M059J (cell line): ENCODE measurements around the gene RPL14. TPM values are rescaled to one million over a fixed set of nuclear protein-coding genes. Genes with fewer than 3 reads are reported as not detected.
"Not testable (repeated sequence)": the region's sequence is repeated elsewhere in the genome, so short reads cannot be mapped to it uniquely, and the experiment has no call there.

Experiments used
- DNase-seq: peaks from one replicate; pipeline ENCODE4 v3.0.0-alpha.2; 2012; ENCODE audit warnings: low read depth
- total RNA-seq: library from RNA; depleted of rRNA; stranded (reverse); fragments of >200 nt; shearing (Covaris generic); gene quantifications from 2 replicates; pipeline ENCODE4 v1.2.3, GENCODE V29; 2014; rRNA removed

The RPL14 gene
- 237 and 242 TPM in 2 replicates for total RNA-seq

DNA sequence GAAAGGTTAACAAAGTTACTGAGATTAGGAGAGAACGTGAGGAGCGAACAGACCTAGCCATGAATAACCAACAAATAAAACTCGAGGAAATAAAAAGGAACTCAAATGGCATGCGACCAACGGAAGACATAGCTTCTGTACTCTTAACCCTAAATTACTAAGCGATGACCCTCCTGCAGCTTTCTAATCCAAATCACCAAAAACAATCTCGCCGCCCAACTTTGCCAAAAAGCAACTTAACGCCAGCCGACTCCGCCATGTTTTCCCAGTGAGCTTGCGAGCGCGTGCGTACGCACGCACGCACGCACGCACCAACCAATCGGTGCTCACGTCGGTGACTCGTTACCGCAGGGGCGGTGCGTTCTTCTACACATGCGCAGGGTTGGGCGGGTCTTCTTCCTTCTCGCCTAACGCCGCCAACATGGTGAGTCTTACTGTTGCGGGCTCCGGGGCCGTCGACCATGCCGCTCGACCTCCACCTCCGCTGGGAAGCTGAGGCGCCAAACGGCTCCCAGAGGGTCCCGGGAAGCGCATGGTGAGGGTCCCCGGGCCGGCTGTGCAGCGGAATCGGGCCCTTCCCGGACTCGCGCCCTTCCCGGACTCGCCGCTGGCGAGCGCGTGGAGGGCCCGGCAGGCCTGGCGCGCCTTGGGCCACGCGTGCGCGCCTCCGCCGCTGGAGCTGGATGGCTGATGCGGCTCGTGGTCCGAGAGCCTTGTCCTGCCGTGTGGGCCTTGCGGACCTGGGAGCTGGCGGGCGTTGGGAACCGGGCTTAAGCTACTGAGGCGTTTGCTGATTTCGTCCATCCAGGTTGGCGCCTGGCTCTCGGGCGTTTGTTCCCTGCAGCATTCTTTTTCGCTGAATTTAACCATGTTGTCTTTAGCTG is at the start of gene RPL14:
TSS of gene RPL14 (plus strand) at position 400 of the 884 bp plus-strand sequence. CDS start at position 533, 133 bp downstream.
- peak; percentile 92 for DNase-seq

DNA sequence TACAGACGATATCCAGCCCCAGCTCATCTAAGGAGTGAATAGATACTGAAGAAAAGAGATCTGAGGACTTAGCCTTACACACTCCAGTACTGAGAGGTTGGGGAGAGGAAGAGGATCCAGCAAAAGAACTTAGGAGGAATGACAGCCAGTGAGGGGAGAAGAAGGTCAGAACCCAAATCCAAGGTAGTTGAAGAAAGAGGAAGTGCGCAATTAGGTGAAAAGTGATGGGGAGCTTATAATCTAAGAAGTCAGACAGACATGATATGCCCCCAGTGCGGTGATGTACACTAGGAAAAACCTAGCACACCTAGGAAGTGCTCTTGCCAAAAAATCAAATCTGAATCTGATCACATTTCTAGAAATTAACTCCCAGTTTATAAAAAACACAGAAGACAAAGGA is 49.5 kb upstream of the RPL14 start:
- DNase-seq = no peak

DNA sequence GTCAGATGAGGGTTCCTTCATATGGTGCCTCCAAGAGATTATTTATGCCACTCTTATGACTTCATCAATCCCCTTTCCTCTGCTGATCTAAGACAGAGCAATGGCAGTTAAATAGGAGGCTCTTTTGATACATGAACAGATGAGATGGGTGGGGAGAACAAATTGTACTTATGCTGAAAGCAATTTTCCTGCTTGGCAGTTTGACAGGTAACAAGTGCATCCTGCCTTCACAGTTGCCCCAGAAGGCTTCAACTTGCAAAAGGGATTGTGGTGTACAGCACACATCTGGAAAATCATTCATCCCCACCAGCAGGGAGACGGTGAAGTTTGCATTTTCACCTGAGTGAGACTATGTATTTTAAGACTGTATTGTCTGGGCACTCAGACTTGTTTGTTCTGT is 42.9 kb upstream of the RPL14 start:
- DNase-seq = no peak

DNA sequence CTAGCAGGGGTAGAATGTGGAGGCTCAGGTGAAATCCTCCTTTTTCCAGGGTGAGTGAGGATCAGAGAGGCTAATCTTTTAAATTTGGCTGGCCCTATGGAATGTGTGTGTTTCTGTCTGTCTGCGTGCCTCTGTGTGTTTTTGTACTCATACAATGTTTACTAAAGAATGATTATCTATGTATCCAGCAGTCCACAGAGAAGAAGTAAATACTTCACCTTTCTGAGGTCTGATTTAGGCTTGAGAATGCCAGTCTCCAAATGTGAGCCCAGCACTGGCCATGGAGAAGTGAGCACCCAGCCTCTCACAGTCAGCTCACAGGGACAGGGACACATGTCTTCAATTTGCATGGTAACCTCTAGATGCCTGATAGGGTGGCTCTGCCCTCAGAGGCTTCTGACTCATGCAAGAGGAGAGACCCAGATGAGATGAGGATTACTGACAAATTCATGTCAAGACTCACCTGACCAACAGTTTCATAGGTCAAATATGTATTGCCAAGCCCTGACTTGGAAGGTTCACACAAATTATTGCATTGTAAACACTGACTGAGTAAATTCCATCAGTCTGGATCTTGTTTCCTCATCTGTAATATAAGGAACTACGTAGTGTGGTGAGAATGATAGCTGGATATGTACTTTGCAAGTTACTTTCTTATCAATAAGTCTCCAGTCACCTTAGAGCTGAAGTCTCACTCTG is 39.1 kb upstream of the RPL14 start:
- DNase-seq = no peak

DNA sequence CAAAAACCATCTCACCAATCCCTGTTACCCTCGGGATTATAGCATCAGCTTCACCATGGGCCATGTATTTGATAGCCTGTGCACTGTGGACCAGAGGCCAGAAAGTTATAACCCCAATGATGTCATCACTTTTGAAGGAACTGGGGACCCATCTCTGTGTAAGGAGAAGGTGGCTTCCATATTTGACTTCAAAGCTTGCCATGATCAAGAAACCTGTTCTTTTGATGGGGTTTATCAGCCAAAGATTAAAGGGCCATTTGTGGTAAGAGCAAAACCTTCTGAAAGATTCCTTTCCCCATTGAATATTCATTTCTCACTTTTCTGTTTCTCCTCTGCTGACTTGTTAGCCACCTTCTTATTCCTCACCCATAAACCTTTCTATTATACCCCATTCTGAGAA is 34.3 kb upstream of the RPL14 start:
- DNase-seq = no peak

DNA sequence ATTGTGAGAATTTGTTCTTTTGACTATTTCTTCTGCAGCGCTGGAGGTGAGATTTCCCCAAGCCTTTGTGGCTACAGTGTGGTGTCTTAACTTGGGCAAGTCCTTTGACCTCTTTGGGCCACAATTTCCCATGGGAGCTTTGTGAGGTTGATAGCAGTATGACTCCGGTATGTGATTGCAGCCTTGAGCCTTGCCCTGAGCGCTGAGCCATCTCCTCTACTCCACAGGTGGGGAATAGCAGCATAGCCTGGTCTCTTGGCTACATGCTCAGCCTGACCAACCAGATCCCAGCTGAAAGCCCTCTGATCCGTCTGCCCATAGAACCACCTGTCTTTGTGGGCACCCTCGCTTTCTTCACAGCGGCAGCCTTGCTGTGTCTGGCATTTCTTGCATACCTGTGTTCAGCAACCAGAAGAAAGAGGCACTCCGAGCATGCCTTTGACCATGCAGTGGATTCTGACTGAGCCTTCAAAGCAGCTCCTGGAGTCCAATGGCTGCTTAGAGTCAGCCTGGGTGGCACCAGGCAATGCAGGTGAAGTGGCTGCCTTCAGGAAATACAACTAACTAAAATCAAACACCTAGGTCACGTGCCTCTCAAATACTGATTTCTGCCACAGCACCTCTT is 30.0 kb upstream of the RPL14 start:
- DNase-seq = no peak

DNA sequence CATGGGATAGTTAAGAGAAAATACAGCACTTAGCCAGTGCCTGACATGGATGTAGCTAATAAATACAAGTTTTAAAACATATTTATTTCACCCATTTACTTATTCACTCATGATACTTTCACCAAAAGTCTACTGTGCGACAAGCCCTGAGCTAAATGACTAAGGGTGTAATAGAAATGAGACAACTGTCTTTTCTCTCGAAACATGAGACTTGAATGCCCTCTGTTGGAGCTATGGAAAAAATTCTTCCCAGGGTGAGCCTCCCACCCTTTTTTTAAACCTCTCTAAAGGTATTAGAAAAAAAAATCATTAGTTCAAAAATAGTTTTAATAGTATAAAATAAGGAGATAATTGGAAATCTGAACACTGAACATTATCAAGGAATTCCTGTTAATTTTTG is 24.3 kb upstream of the RPL14 start:
- DNase-seq = peak; percentile 5

DNA sequence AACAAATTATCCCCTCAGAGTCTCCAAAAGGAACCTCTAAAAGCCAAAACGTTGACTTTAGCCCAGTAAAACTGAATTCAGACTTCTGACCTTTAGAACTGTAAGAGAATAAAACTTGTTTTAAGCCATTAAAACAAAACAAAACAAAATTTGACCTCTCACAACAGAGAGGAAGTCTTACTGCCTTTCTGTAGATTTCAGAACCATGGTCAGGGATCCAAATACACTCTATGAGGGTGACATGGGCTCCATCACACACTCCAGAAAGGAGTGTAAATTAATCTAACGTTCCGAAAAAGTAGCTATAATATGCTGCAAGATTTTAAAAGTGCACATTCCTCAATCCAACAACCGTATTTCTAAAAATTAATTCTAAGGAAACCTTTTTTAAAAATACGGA is 19.2 kb upstream of the RPL14 start:
- DNase-seq = no peak

DNA sequence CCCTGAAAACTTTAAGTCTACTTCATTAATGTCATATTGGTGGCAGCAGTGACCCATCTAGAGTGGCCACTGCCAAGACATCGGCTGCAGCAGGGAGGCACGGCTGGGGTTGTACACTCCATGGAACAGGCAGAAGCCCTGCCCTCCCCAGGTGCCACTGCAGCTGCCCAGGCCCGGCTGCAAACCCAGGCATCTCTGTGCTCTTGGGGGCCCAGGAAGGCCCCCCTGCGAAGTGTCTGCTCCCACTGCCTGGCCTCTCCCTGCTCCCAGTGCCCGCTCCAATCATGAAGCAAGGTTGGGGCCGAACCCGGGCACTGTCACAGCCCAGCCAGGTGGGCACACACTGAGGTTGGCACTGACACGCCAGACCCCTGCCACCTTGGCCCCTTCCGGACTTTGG is 12.1 kb upstream of the RPL14 start:
- no peak for DNase-seq

DNA sequence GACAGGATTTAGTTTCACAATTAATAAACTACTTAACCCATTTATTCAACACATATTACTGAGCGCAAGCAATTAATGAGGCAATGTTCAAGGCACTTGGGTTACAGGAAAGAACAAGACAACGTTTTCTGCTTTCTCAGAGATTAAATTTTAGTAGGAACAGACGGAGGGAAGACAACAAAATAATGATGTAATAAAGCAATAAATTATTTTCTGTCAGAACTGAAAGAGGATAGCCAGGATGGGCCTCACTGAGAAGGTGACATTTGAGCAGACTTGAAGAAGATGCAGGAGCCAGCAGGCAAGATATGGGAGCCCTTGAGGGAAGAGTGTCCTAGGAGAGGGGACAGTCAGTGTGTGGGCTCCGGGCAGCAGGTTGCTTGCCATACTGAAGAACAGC is 11.3 kb upstream of the RPL14 start:
- DNase-seq = no peak

DNA sequence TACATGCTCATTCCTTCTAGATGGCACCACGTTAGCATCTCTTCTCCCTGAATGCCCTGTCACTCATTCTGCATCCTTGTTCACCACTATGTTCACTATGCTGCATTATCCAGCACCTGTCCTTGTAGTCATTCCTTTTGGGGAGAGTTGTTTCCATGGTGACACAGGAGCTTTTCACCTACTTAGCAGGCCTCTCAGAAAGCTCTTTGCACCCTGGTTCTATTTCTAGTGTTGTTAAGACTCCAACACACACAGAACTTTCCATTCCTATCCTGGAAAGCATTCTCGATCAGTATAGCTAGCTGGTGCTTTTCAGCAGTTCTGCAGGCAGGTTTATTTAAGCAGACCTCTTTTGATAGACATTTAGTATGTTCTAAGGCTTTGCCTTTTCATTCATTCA is 6.7 kb upstream of the RPL14 start:
- DNase-seq = no peak

DNA sequence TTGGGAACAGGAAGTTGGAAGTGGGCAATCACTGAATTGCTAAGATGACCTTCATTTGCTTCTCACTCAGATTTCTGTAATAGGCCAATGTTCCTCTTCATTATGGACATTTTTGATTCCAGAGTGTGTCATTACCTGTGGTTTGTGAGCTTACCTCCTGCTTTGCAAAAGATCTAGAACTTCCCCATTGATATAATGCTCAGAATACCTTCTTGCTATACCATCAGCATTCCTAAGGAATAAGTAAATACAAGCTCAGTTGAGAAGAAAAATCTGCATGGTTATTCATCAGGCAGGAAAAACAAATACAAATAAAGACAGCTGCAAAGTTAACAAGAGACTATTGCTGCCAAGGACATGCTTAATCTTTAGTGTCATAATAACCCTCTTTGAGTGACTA is 5.6 kb upstream of the RPL14 start:
- DNase-seq = no peak

DNA sequence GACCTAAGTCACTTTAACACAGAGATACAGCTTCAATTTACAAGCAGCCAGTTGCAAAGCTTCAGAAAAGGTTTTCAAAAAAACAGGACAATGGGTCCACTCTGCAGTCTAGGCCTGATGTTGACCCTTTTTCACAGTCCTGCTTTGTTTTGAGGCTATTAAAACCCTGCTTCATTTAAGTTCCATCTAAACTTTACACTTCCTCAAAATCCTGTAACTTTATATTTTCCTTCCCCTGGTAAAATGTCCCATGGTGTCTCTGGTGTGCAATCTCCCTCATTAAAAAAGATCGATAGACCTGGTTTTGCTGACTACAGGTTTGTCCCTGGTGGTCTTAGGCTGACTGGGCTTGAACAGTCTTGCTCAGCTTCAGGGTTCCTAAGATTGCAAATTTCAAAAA is 5.1 kb upstream of the RPL14 start:
- DNase-seq = no peak

DNA sequence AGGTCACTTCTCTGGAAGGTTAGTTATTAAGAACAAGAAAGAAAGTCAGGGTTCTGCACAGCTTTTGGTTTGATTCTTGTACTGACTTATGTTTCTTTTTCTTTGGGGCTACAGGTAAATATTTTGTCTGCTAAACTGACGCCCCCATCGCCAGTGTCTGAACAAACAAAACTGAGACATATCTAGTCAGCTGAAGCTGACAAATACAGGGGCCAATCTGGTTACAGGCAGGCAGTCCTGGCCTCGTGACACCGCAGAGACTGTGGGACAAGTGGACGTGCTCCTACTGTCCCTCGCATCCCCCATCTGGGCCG is 4.6 kb upstream of the RPL14 start:
- DNase-seq = no peak

DNA sequence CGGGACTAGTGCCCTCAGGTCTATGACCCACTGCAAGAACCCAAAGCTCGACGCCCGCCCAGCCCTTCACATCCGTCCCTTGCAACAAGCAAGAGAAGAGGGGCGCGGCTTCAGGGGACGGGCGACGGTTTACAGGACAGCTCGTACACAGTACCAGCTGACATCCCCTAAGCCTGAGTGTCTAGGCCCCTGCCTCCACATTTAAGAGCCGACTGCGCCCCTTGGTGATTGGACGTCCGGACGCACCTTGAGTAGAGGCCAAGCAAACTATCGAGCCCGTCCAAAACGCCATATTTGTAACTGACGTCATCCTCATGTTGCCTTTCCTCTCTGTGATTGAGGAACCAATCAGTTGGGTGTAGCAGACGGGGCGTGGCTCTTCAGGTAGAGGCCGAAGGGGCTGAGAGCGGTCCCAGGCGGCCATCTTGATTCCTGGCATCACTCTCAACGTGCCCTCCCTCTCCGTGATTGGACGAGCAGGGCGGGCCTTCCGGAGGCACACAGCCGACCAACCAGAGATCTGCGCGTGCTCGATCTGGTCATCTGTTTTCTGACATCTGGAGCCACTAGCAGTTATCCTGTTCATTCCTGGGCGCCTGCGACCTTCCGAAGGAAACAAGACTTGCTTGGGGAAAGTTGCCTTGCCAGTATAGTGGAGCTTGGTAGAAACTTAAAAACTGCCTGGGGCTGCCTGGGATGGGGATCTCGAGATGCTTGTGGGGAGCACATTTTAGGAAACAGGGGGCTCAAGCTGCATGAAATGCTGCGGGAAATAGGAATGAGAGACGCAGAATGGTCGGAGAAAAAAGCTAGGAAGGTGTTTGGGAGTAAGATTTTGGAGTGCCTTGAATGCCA is 4.0 kb upstream of the RPL14 start:
- peak; percentile 97 for DNase-seq

DNA sequence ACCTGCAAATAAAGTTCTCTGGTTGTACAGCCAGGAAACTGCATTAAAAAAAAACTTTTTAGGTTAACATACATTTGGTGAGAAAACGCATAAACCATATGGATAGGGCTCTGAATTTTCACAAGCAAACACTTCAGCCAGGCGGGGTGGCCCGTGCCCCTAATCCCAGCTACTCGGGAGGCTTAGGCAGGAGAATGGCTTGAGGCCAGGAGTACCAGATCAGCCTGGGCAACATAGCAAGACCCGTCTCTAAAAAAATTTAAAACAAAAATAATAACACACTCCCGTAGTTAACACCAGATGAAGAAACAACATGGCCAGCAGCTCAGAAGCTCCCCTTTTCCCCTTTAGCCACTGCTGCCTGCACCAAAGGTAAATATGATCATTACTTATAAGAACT is 3.2 kb upstream of the RPL14 start:
- DNase-seq = no peak

DNA sequence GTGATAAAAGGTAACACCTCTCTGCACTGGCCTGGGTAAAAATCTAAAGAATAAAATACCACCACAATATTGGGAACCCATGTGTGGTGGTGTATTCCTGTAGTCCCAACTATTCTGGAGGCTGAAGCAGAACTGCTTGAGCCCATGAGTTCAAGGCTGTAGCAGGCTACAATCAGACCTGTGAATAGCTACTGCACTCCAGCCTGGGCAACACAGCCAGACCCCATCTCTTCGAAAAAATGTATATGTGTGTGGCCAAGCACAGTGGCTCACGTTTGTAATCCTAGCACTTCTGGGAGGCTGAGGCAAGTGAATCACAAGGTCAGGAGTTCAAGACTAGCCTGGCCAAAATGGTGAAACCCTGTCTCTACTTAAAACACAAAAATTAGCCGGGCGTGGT is 1.8 kb upstream of the RPL14 start:
- no peak for DNase-seq

DNA sequence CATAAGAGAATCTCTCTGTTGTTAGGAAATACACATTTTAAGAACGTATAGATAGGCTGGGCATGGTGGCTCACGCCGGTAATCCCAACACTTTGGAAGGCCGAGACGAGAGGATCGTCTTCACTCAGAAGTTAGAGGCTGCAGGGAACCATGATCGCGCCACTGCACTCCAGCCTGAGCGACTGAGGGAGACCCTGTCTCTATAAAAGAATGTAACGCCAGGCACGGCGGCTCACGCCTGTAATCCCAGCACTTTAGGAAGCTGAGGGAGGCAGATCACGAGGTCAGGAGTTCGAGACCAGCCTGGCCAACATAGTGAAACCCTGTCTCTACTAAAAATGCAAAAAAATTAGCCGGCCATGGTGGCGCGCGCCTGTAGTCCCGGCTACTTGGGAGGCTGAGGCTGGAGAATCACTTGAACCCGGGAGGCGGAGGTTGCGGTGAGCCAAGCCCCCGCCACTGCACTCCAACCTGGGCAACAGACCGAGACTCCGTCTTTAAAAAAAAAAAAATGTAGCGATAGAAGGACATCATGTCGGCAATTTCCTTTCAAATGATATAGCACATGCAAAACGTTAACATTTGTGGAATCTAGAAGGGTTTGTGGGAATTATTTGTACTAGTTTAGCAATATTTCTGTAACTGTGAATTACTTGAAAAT is 730 bp upstream of the RPL14 start:
- DNase-seq = no peak

DNA sequence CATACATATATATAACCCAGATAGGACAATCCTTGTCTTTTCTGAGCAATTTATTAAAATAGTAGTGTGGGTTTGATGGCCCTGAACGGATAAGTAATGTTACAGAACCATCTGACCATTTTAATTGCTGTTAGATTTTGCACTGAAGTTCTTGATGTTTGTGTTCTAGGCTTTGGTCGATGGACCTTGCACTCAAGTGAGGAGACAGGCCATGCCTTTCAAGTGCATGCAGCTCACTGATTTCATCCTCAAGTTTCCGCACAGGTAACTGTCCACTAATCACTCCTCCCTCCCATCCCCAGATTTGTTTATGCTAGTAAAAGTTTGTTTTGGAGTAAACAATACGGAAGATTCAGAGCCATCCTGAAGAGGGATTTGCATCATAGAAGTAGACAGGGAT is 1.3 kb downstream of the RPL14 start:
- DNase-seq = no peak

DNA sequence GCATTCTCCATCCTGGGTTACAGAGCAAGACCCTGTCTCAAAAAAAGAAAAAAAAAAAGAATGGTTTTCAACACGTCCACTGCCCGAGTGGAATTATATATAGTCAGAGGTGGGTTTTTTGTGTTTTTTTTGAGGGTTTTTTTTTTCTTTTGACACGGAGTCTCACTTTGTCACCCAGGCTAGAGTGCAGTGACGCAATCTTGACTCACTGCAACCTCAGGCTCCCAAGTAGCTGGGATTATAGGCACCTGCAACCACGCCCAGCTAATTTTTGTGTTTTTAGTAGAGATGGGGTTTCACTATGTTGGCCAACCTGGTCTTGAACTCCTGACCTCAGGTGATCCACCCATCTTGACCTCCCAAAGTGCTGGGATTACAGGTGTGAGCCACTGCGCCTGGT is 3.3 kb downstream of the RPL14 start:
- DNase-seq = not testable (repeated sequence)

DNA sequence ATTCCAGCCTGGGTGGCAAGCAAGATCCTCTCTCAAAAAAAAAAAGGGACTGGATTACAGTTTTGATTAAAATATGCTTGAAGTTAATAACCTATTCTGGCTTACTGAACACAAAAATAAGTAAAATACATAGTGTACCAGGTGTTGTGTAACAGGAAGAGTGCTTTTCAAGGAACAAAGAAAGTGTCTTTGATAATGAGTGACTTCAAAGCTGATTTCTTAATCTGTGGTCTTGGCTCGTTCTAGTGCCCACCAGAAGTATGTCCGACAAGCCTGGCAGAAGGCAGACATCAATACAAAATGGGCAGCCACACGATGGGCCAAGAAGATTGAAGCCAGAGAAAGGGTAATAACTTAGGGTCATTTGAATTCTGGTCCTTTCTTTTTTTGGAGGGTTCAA is 4.0 kb downstream of the RPL14 start:
- DNase-seq = no peak
